ENCODE data around the gene CHAF1B. TPM values are rescaled to one million over a fixed set of nuclear protein-coding genes. Genes with fewer than 3 reads are reported as not detected.
"Not testable (repeated sequence)": the region's sequence is repeated elsewhere in the genome, so short reads cannot be mapped to it uniquely, and the experiment has no call there.

The CHAF1B gene
- total RNA-seq, 4 donors from 2014 or later: 0.31 to 2.1 (median 1.1) TPM

DNA sequence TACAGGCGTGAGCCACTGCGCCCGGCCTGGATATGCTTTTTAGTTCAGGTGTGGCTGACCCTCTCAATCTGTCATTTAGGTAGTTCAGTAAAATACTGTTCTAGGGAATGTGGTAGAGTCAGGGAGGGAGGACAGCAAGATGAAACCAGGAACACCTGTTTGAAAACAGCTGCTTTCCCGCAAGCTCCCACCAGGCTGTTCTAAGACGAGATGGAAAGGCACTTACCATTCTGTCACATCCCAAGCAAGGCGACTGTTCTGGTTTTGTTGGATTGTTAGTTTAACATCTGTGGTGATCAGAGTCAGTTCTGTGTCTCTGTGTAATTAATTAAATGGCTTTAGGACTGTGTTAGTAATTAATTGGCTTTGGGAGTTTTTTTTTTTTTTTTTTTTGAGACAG lies 2.9 kb downstream of the CHAF1B start:
- ATAC-seq: no peak
- Histone ChIP-seq H3K36me3 (no peaks in the 10 kb centered on the region), H3K4me3 (no peak overlapping the region), H3K27ac (no peak overlapping the region), H3K4me1 (peaks cover 0 to 15% (median 0%) of the 10 kb centered on the region in 3 donors), H3K9me3 (no peaks in the 10 kb centered on the region), H3K27me3 (no peaks in the 10 kb centered on the region)
- 89 to 97% methylated on average over 2 to 3 of the region's 6 CpGs for WGBS, 2 donors (ENCODE audit: low coverage in 1 of 2)
- TF ChIP-seq POLR2AphosphoS5 (IDR thresholded peaks at IDR 0.05): no peak
- no peak for TF ChIP-seq POLR2A (IDR thresholded peaks at IDR 0.05)
- TF ChIP-seq, protein P1, sequence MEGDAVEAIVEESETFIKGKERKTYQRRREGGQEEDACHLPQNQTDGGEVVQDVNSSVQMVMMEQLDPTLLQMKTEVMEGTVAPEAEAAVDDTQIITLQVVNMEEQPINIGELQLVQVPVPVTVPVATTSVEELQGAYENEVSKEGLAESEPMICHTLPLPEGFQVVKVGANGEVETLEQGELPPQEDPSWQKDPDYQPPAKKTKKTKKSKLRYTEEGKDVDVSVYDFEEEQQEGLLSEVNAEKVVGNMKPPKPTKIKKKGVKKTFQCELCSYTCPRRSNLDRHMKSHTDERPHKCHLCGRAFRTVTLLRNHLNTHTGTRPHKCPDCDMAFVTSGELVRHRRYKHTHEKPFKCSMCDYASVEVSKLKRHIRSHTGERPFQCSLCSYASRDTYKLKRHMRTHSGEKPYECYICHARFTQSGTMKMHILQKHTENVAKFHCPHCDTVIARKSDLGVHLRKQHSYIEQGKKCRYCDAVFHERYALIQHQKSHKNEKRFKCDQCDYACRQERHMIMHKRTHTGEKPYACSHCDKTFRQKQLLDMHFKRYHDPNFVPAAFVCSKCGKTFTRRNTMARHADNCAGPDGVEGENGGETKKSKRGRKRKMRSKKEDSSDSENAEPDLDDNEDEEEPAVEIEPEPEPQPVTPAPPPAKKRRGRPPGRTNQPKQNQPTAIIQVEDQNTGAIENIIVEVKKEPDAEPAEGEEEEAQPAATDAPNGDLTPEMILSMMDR (IDR thresholded peaks at IDR 0.05): no peak
- TF ChIP-seq EP300 (IDR thresholded peaks at IDR 0.05): no peak

DNA sequence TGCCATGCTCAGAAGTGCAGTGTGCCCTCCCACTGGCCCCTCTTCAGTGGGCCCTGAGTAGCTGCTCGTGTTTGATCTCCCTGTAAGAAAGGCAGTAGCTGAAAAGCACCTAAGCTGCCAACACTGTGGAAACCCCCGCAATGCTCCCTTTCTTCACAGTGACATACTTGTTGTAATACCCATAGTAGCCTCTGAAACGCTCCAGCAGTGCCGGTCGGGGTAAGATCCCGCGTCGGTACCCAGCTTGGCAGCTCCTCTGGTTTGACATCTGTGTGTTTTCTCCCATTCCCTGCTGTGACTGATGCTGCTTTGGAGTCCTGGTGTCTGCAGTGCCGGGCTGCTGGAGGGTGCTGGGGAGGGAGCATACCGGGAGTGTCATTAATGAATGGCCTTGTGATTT lies 3.6 kb downstream of the CHAF1B start:
- peaks cover 0 to 15% (median 0%) of the 10 kb centered on the region in 3 donors for H3K4me1 ChIP-seq
- H3K27me3 ChIP-seq: no peaks in the 10 kb centered on the region
- H3K9me3 ChIP-seq: no peaks in the 10 kb centered on the region
- H3K27ac ChIP-seq: no peak overlapping the region
- no peaks in the 10 kb centered on the region for H3K36me3 ChIP-seq
- ATAC-seq: no peak
- TF ChIP-seq EP300 (IDR thresholded peaks at IDR 0.05) (no peak), POLR2A (IDR thresholded peaks at IDR 0.05) (no peak)
- WGBS, 2 donors (ENCODE audit: low coverage in 1 of 2): 33 to 61% methylated on average over 4 of the region's 10 CpGs
- H3K4me3 ChIP-seq: no peak overlapping the region

DNA sequence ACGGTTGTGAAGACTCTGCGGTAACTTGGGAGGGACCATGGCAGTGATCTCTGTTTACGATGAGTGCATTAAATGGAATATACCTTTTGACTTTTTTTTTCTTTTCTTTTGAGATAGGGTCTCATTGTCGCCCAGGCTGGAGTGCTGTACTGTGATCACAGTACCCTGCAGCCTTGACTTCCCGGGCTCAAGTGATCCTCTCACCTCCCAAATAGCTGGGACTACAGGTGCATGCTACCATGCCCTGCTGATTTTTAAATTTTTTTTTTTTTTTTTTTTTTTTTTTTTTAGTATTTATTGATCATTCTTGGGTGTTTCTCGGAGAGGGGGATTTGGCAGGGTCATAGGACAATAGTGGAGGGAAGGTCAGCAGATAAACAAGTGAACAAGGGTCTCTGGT lies 6.5 kb downstream of the CHAF1B start:
- not testable (repeated sequence) for H3K27me3 ChIP-seq, H3K36me3 ChIP-seq, ATAC-seq, H3K4me3 ChIP-seq, H3K4me1 ChIP-seq, H3K9me3 ChIP-seq, H3K27ac ChIP-seq
- 89 to 92% methylated on average over 2 to 5 of the region's 6 CpGs for WGBS, 2 donors (ENCODE audit: low coverage in 1 of 2)

DNA sequence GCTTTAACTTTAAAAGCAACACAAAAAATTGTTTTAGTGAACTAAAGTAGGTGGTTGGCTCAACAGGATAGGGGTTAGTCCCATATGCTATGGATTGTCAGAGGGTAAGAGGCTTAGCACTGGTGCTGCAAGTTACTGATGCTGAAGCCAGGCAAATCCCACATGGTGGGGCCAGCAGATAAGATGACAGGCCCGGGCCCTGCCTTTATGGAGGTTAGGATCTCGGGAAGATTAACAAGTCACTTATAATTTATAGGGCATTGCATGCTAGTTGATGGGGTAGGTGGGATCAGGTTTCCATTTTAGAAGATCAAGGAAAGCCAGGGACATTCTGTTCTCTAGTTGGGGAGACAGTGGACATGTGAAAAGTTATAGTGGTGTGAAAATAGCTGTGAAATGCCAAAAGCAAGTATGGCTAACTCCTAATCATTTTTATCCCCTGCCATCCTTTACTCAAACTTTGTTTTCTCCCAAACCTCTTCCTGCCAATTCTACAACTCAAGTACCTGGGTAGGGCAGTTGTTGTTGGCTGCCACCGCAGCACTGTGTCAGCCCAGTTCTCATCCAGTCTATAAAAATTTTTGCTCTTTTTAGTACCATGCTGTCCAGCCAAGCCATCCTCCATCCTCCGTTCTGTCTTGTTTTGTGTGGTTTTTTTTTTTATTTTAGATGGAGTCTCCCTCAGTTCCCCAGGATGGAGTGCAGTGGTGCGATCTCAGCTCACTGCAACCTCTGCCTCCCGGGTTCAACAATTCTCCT lies 10.3 kb downstream of the CHAF1B start:
- no peak for ATAC-seq
- H3K27me3 ChIP-seq: no peaks in the 10 kb centered on the region
- TF ChIP-seq, protein P1 (IDR thresholded peaks at IDR 0.05): no peak
- TF ChIP-seq POLR2AphosphoS5 (IDR thresholded peaks at IDR 0.05) (no peak), EP300 (IDR thresholded peaks at IDR 0.05) (no peak), POLR2A (IDR thresholded peaks at IDR 0.05) (no peak)
- no peaks in the 10 kb centered on the region for H3K4me1 ChIP-seq
- no peak overlapping the region for H3K4me3 ChIP-seq
- H3K36me3 ChIP-seq: peaks cover 0 to 15% of the 10 kb centered on the region in 2 donors
- H3K27ac ChIP-seq: no peak overlapping the region
- 92% methylated on average over 6 of the region's 6 CpGs for WGBS, 2 donors (ENCODE audit: low coverage in 1 of 2)
- no peaks in the 10 kb centered on the region for H3K9me3 ChIP-seq

DNA sequence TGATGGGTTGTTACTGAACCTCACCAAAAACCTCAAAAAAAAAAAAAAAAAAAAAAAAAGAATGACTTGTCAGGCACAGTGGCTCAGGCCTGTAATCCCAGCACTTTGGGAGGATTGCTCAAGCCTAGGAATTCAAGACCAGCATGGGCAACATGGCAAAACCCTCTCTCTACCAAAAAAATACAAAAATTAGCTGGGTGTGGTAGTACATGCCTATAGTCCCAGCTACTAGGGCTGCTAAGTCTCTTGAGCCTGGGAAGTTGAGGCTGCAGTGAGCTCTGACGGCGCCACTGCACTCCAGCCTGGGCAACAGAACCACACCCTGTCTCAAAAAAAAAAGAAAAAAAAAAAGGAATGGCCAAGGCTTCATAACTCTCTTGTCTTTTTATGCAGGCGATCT lies 11.1 kb downstream of the CHAF1B start:
- no peak overlapping the region for H3K27ac ChIP-seq
- no peak for ATAC-seq
- no peaks in the 10 kb centered on the region for H3K9me3 ChIP-seq
- no peaks in the 10 kb centered on the region for H3K4me1 ChIP-seq
- no peaks in the 10 kb centered on the region for H3K27me3 ChIP-seq
- no peak for TF ChIP-seq POLR2A (IDR thresholded peaks at IDR 0.05)
- TF ChIP-seq, protein P1 (IDR thresholded peaks at IDR 0.05): no peak
- no peak for TF ChIP-seq EP300 (IDR thresholded peaks at IDR 0.05)
- no peak for TF ChIP-seq POLR2AphosphoS5 (IDR thresholded peaks at IDR 0.05)
- WGBS, 2 donors (ENCODE audit: low coverage in 1 of 2): 85 to 89% methylated on average over 3 of the region's 3 CpGs
- H3K4me3 ChIP-seq: no peak overlapping the region
- H3K36me3 ChIP-seq: peaks cover 0 to 15% of the 10 kb centered on the region in 2 donors

DNA sequence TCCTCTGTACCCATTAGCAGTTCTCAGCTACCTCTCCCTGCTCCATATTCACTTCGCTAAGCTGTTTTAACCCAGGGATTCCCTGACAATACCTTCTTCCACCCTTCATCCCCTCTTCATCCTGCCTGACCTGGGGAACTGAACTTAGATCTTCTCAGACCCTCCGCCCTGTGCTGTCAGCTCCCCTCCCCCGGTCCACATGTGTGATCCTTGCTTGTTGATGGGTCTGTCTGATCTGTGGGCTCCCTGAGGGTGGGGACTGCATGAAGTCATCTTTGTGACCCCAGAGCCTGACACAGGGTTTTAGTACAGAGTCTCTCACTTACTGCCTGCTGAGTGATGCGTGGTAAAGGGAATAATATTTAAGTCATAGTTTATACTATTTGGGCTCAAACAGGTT lies 11.8 kb downstream of the CHAF1B start:
- Histone ChIP-seq H3K4me3 (no peak overlapping the region), H3K36me3 (peaks cover 0 to 18% of the 10 kb centered on the region in 2 donors), H3K27ac (no peak overlapping the region), H3K4me1 (no peaks in the 10 kb centered on the region), H3K9me3 (no peaks in the 10 kb centered on the region), H3K27me3 (no peaks in the 10 kb centered on the region)
- TF ChIP-seq POLR2AphosphoS5 (IDR thresholded peaks at IDR 0.05) (no peak), POLR2A (IDR thresholded peaks at IDR 0.05) (no peak), EP300 (IDR thresholded peaks at IDR 0.05) (no peak)
- TF ChIP-seq, protein P1 (IDR thresholded peaks at IDR 0.05): no peak
- WGBS, 2 donors (ENCODE audit: low coverage in 1 of 2): 95 to 100% methylated on average over 1 to 2 of the region's 4 CpGs
- ATAC-seq: no peak
